Adrenal gland (tissue), 12 donors: ENCODE data around the gene MACROH2A2. TPM values are rescaled to one million over a fixed set of nuclear protein-coding genes. Genes with fewer than 3 reads are reported as not detected.

Source experiments
- DNase-seq, 7 donors: peaks; one replicate each; pipeline ENCODE4 v3.0.0-alpha.2; 2019 to 2020
- H3K27ac ChIP-seq, 5 donors: fragments of 200-600 bp; sonication (generic) in 4 of 5; 1 replicate in 3 of 5; 2 replicates in 2 of 5; pipeline versions ENCODE4 v1.5.1 to v1.8.0; 2016 to 2020; ENCODE audit warnings: mild to moderate bottlenecking in 1 of 5
- H3K27me3 ChIP-seq: fragments of 200-600 bp; 2 replicates; pipeline ENCODE4 v1.8.0; 2021
- H3K36me3 ChIP-seq, 2 donors: fragments of 200-600 bp; replicated peaks in 1 of 2; 1 replicate in 1 of 2; 2 replicates in 1 of 2; pipeline versions ENCODE4 v1.5.1 to v1.8.0; 2018 to 2022
- H3K4me1 ChIP-seq, 2 donors: fragments of 200-600 bp; replicated peaks in 1 of 2; 1 replicate in 1 of 2; 2 replicates in 1 of 2; pipeline versions ENCODE4 v1.5.1 to v1.8.0; 2018 to 2021
- H3K4me3 ChIP-seq, 4 donors: fragments of 200-600 bp; sonication (generic) in 3 of 4; one replicate each; pipeline ENCODE4 v1.5.1; 2016 to 2018
- H3K9me3 ChIP-seq, 3 donors: fragments of 200-600 bp; sonication (generic) in 1 of 3; replicated peaks in 1 of 3; 1 replicate in 2 of 3; 2 replicates in 1 of 3; pipeline versions ENCODE4 v1.5.1 to v1.8.0; 2016 to 2021
- POLR2A ChIP-seq, 2 donors: fragments of 450-650 bp; IDR thresholded peaks; one replicate each; pipeline ENCODE4 v1.6.1; 2017; ENCODE audit warnings: antibody characterized with exemption in 2 of 2, mild to moderate bottlenecking in 2 of 2, moderate library complexity in 1 of 2
- WGBS, 4 donors: extraction: QIAGEN DNeasy Blood & Tissue Kit in 2 of 4; methylation state at CpG; one replicate each; pipeline versions ENCODE4 v1.1.5 to v1.1.7; 2013 to 2017; 5-methylcytosine and 5-hydroxymethylcytosine counted together
- intact Hi-C, 2 donors: fragments of 100-400 bp; cut with DNase I; formaldehyde crosslinking; loops; one replicate each; pipeline versions ENCODE4 v1.14.1 to v1.15.0; 2022 to 2023
- polyA plus RNA-seq, 3 donors: library from polyadenylated mRNA; stranded (reverse); fragments of 200-250 nt in 2 of 3; fragments of 350-450 nt in 1 of 3; fragmentation: Illumina TruSeq in 1 of 3; extraction: RNeasy Lipid Tissue Mini Kit (QIAGEN cat#74804) in 1 of 3; gene quantifications; one replicate each; pipeline ENCODE4 v1.2.3, GENCODE V29; 2013 to 2014
- total RNA-seq, 9 donors: library from RNA; depleted of rRNA in 4 of 9; stranded (reverse); fragments of >200 nt in 4 of 9; fragments of 120-200 nt in 1 of 9; fragmentation: NEBNext Ultra II Directional in 1 of 9; extraction: Animal tissue kit (Norgen Biotek cat#: 25700) in 1 of 9; gene quantifications; one replicate each; pipeline versions ENCODE4 v1.1.0 to v1.2.4, GENCODE V29; 2013 to 2023
- TF ChIP-seq, protein P1 (sequence below), 6 experiments: fragments of 450-650 bp in 4 of 6; fragments of 200-600 bp in 2 of 6; sonication (generic) in 1 of 6; IDR thresholded peaks; 1 replicate in 5 of 6; 2 replicates in 1 of 6; pipeline versions ENCODE4 v1.5.1 to v1.8.0; 2016 to 2021; ENCODE audit warnings: antibody characterized with exemption in 6 of 6, mild to moderate bottlenecking in 2 of 6, moderate library complexity in 1 of 6
- donor health status: healthy with polysubstance abuse.
- donor health status: Bipolar disorder and iron deficiency.
- donor health status: DM: yes; HTN: yes; CAD: no.
- donor health status: DM: no; HTN: no; CAD: no.
- donor health status: DM: no; HTN: no; CAD: no.
- donor health status: DM: yes; HTN: yes; CAD: no.

The MACROH2A2 gene
- total and polyA plus RNA-seq, 12 donors: 1.8 to 28.1 (median 3.3) TPM

DNA sequence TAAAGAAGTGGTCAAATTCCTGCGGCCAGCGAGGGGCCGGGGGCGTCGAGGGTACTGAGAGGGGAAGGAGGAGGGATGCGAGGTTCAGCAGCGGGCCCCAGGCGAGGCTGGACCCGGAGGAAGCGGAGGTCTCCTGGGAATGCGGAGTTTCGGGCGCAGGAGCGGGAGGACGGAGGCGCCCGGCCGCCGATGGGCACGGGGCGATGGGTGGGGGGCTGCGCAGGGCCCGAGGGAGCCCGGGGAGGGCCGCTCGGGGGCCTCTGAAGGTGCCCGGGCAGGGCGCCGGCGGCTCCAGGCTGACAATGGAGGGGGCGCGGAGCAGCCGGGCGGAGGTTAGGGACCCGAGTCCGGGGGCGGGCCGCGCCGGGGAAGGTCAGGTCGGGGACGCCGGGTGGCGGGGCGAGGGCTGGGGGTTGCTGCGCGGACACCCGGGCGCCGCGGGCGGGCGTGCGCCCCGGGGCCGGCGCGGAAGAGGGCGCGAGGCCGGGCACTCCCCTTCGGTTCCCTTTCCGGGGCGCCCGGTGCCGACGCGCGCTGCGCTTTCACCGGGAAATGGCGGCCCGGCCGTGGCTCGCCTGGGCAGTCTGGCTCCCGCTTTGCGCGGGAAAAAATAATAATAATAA lies 683 bp downstream of the MACROH2A2 start:
- peak in 1 of 7 donors; percentile 21 for DNase-seq
- TF ChIP-seq, protein P1, sequence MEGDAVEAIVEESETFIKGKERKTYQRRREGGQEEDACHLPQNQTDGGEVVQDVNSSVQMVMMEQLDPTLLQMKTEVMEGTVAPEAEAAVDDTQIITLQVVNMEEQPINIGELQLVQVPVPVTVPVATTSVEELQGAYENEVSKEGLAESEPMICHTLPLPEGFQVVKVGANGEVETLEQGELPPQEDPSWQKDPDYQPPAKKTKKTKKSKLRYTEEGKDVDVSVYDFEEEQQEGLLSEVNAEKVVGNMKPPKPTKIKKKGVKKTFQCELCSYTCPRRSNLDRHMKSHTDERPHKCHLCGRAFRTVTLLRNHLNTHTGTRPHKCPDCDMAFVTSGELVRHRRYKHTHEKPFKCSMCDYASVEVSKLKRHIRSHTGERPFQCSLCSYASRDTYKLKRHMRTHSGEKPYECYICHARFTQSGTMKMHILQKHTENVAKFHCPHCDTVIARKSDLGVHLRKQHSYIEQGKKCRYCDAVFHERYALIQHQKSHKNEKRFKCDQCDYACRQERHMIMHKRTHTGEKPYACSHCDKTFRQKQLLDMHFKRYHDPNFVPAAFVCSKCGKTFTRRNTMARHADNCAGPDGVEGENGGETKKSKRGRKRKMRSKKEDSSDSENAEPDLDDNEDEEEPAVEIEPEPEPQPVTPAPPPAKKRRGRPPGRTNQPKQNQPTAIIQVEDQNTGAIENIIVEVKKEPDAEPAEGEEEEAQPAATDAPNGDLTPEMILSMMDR (IDR thresholded peaks at IDR 0.05): no peak
- no peak for TF ChIP-seq POLR2A (IDR thresholded peaks at IDR 0.05)
- peak overlapping the region in 2 of 5 donors; percentile 28 to 65 for H3K27ac ChIP-seq

DNA sequence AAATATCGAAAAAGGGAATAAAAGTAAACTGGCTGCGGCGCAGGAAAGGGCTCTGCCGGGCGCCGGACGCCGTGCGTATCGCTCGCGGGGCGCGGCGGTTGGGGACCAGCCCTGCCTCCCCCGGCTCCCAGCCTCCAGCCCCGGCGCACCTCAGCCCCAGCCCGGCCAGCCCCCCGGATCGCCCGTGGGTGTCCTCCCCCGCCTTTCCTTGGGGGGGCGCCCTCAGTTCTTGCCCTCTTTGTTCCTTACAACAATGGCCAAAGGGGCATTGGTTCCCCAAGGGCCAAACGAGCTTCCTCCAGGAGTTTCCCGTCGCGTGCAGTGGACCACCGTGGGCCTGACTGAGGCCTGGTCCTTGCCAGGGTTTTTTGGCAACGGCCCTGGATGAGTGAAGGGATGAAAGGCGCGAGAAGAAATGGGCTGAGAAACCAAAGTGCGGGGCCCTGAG lies 1.2 kb downstream of the MACROH2A2 start:
- peak overlapping the region in 1 of 4 donors; percentile 71 for H3K4me3 ChIP-seq
- no peaks in the 10 kb centered on the region for H3K36me3 ChIP-seq
- H3K9me3 ChIP-seq: no peaks in the 10 kb centered on the region
- H3K27ac ChIP-seq: peak overlapping the region in 1 of 5 donors; percentile 65
- intact Hi-C loops: no loop called here
- TF ChIP-seq POLR2A (IDR thresholded peaks at IDR 0.05): no peak
- TF ChIP-seq, protein P1 (IDR thresholded peaks at IDR 0.05): no peak
- 7 to 10% (median 8%) methylated on average over 32 to 33 of the region's 33 CpGs for WGBS, 4 donors
- H3K27me3 ChIP-seq: peaks cover 22% of the 10 kb centered on the region
- peak in 1 of 7 donors; percentile 15 for DNase-seq
- peaks cover 0 to 4% of the 10 kb centered on the region in 2 donors for H3K4me1 ChIP-seq

More for the DNA sequence above, 683 bp downstream of the MACROH2A2 start:
- Histone ChIP-seq H3K36me3 (no peaks in the 10 kb centered on the region), H3K4me3 (peak overlapping the region in 2 of 4 donors; percentile 36 to 71), H3K4me1 (peaks cover 0 to 4% of the 10 kb centered on the region in 2 donors), H3K27me3 (peaks cover 22% of the 10 kb centered on the region), H3K9me3 (no peaks in the 10 kb centered on the region)
- 0 to 2% (median 1%) methylated on average over 26 to 78 of the region's 78 CpGs for WGBS, 4 donors
- intact Hi-C loops: no loop called here

DNA sequence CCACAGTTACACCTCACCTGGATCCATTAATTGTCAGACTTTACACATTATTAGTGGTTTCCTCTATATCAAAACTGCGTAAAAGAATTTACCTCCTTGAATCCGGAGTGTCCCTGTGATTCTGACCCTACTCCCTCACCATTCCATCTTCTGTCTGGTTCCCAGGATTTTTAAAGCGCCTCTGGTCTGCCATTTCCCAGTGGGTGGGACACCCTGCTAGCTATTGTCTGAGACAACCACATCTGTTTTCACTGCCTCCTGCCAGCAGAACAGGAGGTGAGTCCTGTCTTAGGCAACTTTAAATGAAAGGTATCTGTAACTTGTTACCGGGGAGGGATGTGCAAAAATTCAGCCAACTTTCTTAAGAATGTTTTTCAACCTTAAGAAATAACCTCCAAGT lies 2.3 kb downstream of the MACROH2A2 start:
- H3K27ac ChIP-seq: no peak overlapping the region
- peaks cover 0 to 4% of the 10 kb centered on the region in 2 donors for H3K4me1 ChIP-seq
- peaks cover 22% of the 10 kb centered on the region for H3K27me3 ChIP-seq
- no peak overlapping the region for H3K4me3 ChIP-seq
- WGBS, 4 donors: 74 to 87% (median 79%) methylated on average over 4 of the region's 4 CpGs
- DNase-seq: no peak
- TF ChIP-seq, protein P1 (IDR thresholded peaks at IDR 0.05): no peak
- TF ChIP-seq POLR2A (IDR thresholded peaks at IDR 0.05): no peak
- intact Hi-C loops: no loop called here
- H3K36me3 ChIP-seq: no peaks in the 10 kb centered on the region
- H3K9me3 ChIP-seq: no peaks in the 10 kb centered on the region

DNA sequence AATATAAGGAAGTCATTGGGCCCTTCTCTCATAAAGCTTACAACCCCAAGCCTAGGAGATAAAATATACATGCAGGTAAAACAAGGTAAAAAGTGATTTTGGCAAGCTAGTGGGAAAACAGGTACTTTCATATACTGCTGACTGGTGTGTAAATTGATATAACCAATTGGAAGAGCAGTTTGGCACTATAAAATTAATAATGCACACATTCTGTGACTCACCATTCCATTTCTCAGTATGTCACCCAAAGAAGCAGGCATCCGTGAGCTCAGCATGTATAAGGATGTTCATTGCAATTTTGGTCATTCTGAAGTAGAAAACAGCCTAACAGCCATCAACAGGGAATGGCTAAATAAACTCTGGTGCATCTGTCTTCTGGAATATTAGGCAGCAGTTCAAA lies 2.9 kb downstream of the MACROH2A2 start:
- DNase-seq: no peak
- 83 to 95% (median 91%) methylated on average over 1 of the region's 1 CpG for WGBS, 4 donors
- Histone ChIP-seq H3K4me3 (no peak overlapping the region), H3K36me3 (no peaks in the 10 kb centered on the region), H3K4me1 (peaks cover 0 to 4% of the 10 kb centered on the region in 2 donors), H3K27ac (no peak overlapping the region), H3K27me3 (peaks cover 22% of the 10 kb centered on the region), H3K9me3 (no peaks in the 10 kb centered on the region)
- intact Hi-C loops: no loop called here
- TF ChIP-seq POLR2A (IDR thresholded peaks at IDR 0.05): no peak
- TF ChIP-seq, protein P1 (IDR thresholded peaks at IDR 0.05): no peak
